HS-27A (cell line): ENCODE results near the gene RHBDD2.
"Not testable (repeated sequence)": the region's sequence is repeated elsewhere in the genome, so short reads cannot be mapped to it uniquely, and the experiment has no call there.

ENCODE experiments used
- DNase-seq: peaks from one replicate; pipeline ENCODE4 v3.0.0-alpha.2; 2012; ENCODE audit warnings: low read depth, missing footprints

Gene RHBDD2

GRCh38 chr7:75878769-75879611 is at the start of gene RHBDD2:
RHBDD2 (plus strand) TSS chr7:75879034; CDS start chr7:75879083, 49 bp downstream.
- DNase-seq: peak; percentile 76

- peak; percentile 27 for DNase-seq
Measured at GRCh38 chr7:75829656-75830055, 49.2 kb upstream of the RHBDD2 start.

- no peak for DNase-seq
Measured at GRCh38 chr7:75830978-75831377, 47.9 kb upstream of the RHBDD2 start.

- DNase-seq: not testable (repeated sequence)
Measured at GRCh38 chr7:75833662-75834061, 45.2 kb upstream of the RHBDD2 start.

- no peak for DNase-seq
Measured at GRCh38 chr7:75835688-75836285, 43.0 kb upstream of the RHBDD2 start.

GRCh38 chr7:75836798-75837197 is 42.0 kb upstream of the RHBDD2 start:
- no peak for DNase-seq

- DNase-seq: not testable (repeated sequence)
Measured at GRCh38 chr7:75838281-75838930, 40.4 kb upstream of the RHBDD2 start.

- no peak for DNase-seq
Measured at GRCh38 chr7:75840029-75840428, 38.8 kb upstream of the RHBDD2 start.

- no peak for DNase-seq
Measured at GRCh38 chr7:75842836-75843446, 35.9 kb upstream of the RHBDD2 start.

- no peak for DNase-seq
Measured at GRCh38 chr7:75843613-75844116, 35.2 kb upstream of the RHBDD2 start.

GRCh38 chr7:75844158-75844557 is 34.7 kb upstream of the RHBDD2 start:
- no peak for DNase-seq

GRCh38 chr7:75845132-75845531 is 33.7 kb upstream of the RHBDD2 start:
- not testable (repeated sequence) for DNase-seq

GRCh38 chr7:75847707-75848106 is 31.1 kb upstream of the RHBDD2 start:
- no peak for DNase-seq

- DNase-seq: no peak
Measured at GRCh38 chr7:75849573-75849972, 29.3 kb upstream of the RHBDD2 start.

- DNase-seq: no peak
Measured at GRCh38 chr7:75850235-75850634, 28.6 kb upstream of the RHBDD2 start.

- no peak for DNase-seq
Measured at GRCh38 chr7:75854233-75854632, 24.6 kb upstream of the RHBDD2 start.

GRCh38 chr7:75854813-75855345 is 24.0 kb upstream of the RHBDD2 start:
- DNase-seq: not testable (repeated sequence)

GRCh38 chr7:75856536-75856935 is 22.3 kb upstream of the RHBDD2 start:
- no peak for DNase-seq

- DNase-seq: no peak
Measured at GRCh38 chr7:75858410-75858809, 20.4 kb upstream of the RHBDD2 start.

- DNase-seq: no peak
Measured at GRCh38 chr7:75861636-75862035, 17.2 kb upstream of the RHBDD2 start.

- not testable (repeated sequence) for DNase-seq
Measured at GRCh38 chr7:75864251-75864650, 14.6 kb upstream of the RHBDD2 start.

GRCh38 chr7:75866114-75866488 is 12.7 kb upstream of the RHBDD2 start:
- no peak for DNase-seq
